PC-9 (cell line): ENCODE data around the gene ZNF605. TPM values are rescaled to one million over a fixed set of nuclear protein-coding genes. Genes with fewer than 3 reads are reported as not detected.

Experiments
- BruUV-seq: library from RNA; stranded (reverse); fragments of 400-500 nt; replicated peaks from 2 replicates; lab custom pipeline; 2021; lab: Mats Ljungman, UMichigan
- CTCF ChIA-PET: fragments of 300-600 bp; sonication (Branson Sonifier 250); formaldehyde crosslinking; loops from one replicate; lab custom pipeline; 2022; ENCODE audit warnings: antibody characterized with exemption; lab: Charles Lee
- POLR2A ChIA-PET: fragments of 300-600 bp; sonication (Branson Sonifier 250); formaldehyde crosslinking; loops from one replicate; lab custom pipeline; 2022; ENCODE audit warnings: antibody characterized with exemption; ENCODE audit not compliant: unreplicated experiment; lab: Charles Lee
- DNase-seq, 2 experiments: peaks; one replicate each; pipeline versions ENCODE4 v3.0.0 to v3.0.0-alpha.2; 2015 to 2022; ENCODE audit warnings: mixed read lengths in 1 of 2
- H2AFZ ChIP-seq: fragments of 200-600 bp; sonication (generic); 2 replicates; pipeline ENCODE4 v1.8.1; 2017; ENCODE audit warnings: antibody characterized with exemption
- H3F3A ChIP-seq: fragments of 200-600 bp; sonication (generic); 2 replicates; pipeline ENCODE4 v1.8.1; 2017; ENCODE audit warnings: antibody characterized with exemption, mild to moderate bottlenecking, low read depth; ENCODE audit not compliant: insufficient read depth
- H3K27ac ChIP-seq: fragments of 200-600 bp; sonication (generic); 2 replicates; pipeline ENCODE4 v1.6.1; 2016; ENCODE audit warnings: mixed run types
- H3K27me3 ChIP-seq: fragments of 200-600 bp; sonication (generic); 2 replicates; pipeline ENCODE4 v1.6.1; 2016; ENCODE audit warnings: low read depth, mixed run types; ENCODE audit not compliant: insufficient read depth
- H3K36me3 ChIP-seq: fragments of 200-600 bp; sonication (generic); 2 replicates; pipeline ENCODE4 v1.6.1; 2016; ENCODE audit warnings: low read depth, mixed run types
- H3K4me1 ChIP-seq: fragments of 200-600 bp; sonication (generic); replicated peaks from 2 replicates; pipeline ENCODE4 v1.6.1; 2016; ENCODE audit warnings: mixed run types; ENCODE audit not compliant: insufficient read depth
- H3K4me2 ChIP-seq: fragments of 200-600 bp; sonication (generic); 2 replicates; pipeline ENCODE4 v1.6.1; 2017; ENCODE audit warnings: mixed run types
- H3K4me3 ChIP-seq: fragments of 200-600 bp; sonication (generic); 2 replicates; pipeline ENCODE4 v1.6.1; 2016; ENCODE audit warnings: mixed run types
- H3K79me2 ChIP-seq: fragments of 200-600 bp; sonication (generic); 2 replicates; pipeline ENCODE4 v1.6.1; 2017; ENCODE audit warnings: low read depth, mixed run types
- H3K9me2 ChIP-seq: fragments of 200-600 bp; sonication (generic); 2 replicates; pipeline ENCODE4 v1.8.1; 2017; ENCODE audit warnings: mild to moderate bottlenecking; ENCODE audit not compliant: insufficient read depth
- H3K9me3 ChIP-seq: fragments of 200-600 bp; sonication (generic); 2 replicates; pipeline ENCODE4 v1.8.1; 2016; ENCODE audit warnings: low read depth; ENCODE audit not compliant: insufficient read depth
- H4K20me1 ChIP-seq: fragments of 200-600 bp; sonication (generic); 2 replicates; pipeline ENCODE4 v1.8.1; 2017; ENCODE audit not compliant: insufficient read depth
- EZH2 ChIP-seq: fragments of 200-600 bp; sonication (generic); IDR thresholded peaks from 2 replicates; pipeline ENCODE4 v1.8.0; 2017; ENCODE audit warnings: antibody characterized with exemption, low read depth
- intact Hi-C: fragments of 100-400 bp; cut with micrococcal nuclease; formaldehyde crosslinking; loops from one replicate; pipeline ENCODE4 v1.10.0; 2022; ENCODE audit not compliant: unreplicated experiment
- total RNA-seq: library from RNA; stranded (reverse); gene quantifications from 2 replicates; pipeline ENCODE4 v1.2.3, GENCODE V29; 2021
- TF ChIP-seq, protein P1 (sequence below): fragments of 200-600 bp; sonication (generic); conservative IDR thresholded peaks from 2 replicates; pipeline ENCODE4 v1.6.1; 2017; ENCODE audit warnings: mixed run types, antibody characterized with exemption, mild to moderate bottlenecking, moderate library complexity

Gene ZNF605
- total RNA-seq, 1 experiment from 2014 or later: 13.5 TPM

DNA sequence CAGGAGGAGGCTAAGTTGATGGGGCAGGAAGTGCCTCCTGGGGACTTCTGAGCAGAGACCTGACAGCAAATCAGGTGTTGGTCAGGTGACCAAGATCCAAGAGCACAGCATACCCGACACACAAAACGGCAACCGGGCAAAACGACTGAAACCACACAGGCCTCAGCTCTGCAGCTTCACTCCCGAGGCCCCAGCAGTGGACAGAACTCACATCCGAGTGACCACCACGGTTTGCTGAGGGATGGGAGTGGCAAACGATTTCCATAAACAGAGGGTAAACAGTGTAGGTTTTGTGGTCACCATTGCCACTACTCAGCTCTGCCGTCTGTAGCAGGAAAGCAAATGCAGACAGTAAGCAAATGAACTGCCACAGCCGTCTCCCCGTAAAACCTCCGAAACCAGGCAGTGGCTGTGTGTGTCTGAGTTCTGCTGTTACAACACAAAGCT is 83.1 kb downstream of the ZNF605 start:
- H3K27me3 ChIP-seq: no peaks in the 10 kb centered on the region
- H3K79me2 ChIP-seq: no peaks in the 10 kb centered on the region
- H3K9me3 ChIP-seq: no peaks in the 10 kb centered on the region
- H3K4me2 ChIP-seq: no peak overlapping the region
- no peaks in the 10 kb centered on the region; the same call in 1 of the 2 replicates for H3K36me3 ChIP-seq
- H3K27ac ChIP-seq: no peak overlapping the region
- ChIA-PET POLR2A (no interaction called here), CTCF (no interaction called here)
- no peak for DNase-seq
- no peaks in the 10 kb centered on the region for H3K9me2 ChIP-seq
- H3K4me1 ChIP-seq: no peaks in the 10 kb centered on the region
- no peak overlapping the region for H2AFZ ChIP-seq
- BruUV-seq: no TSS peak
- no peaks in the 10 kb centered on the region for H4K20me1 ChIP-seq
- intact Hi-C loops: no loop called here
- TF ChIP-seq EZH2: no peak
- TF ChIP-seq, protein P1, sequence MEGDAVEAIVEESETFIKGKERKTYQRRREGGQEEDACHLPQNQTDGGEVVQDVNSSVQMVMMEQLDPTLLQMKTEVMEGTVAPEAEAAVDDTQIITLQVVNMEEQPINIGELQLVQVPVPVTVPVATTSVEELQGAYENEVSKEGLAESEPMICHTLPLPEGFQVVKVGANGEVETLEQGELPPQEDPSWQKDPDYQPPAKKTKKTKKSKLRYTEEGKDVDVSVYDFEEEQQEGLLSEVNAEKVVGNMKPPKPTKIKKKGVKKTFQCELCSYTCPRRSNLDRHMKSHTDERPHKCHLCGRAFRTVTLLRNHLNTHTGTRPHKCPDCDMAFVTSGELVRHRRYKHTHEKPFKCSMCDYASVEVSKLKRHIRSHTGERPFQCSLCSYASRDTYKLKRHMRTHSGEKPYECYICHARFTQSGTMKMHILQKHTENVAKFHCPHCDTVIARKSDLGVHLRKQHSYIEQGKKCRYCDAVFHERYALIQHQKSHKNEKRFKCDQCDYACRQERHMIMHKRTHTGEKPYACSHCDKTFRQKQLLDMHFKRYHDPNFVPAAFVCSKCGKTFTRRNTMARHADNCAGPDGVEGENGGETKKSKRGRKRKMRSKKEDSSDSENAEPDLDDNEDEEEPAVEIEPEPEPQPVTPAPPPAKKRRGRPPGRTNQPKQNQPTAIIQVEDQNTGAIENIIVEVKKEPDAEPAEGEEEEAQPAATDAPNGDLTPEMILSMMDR: no peak
- no peak overlapping the region for H3K4me3 ChIP-seq
- no peaks in the 10 kb centered on the region for H3F3A ChIP-seq

DNA sequence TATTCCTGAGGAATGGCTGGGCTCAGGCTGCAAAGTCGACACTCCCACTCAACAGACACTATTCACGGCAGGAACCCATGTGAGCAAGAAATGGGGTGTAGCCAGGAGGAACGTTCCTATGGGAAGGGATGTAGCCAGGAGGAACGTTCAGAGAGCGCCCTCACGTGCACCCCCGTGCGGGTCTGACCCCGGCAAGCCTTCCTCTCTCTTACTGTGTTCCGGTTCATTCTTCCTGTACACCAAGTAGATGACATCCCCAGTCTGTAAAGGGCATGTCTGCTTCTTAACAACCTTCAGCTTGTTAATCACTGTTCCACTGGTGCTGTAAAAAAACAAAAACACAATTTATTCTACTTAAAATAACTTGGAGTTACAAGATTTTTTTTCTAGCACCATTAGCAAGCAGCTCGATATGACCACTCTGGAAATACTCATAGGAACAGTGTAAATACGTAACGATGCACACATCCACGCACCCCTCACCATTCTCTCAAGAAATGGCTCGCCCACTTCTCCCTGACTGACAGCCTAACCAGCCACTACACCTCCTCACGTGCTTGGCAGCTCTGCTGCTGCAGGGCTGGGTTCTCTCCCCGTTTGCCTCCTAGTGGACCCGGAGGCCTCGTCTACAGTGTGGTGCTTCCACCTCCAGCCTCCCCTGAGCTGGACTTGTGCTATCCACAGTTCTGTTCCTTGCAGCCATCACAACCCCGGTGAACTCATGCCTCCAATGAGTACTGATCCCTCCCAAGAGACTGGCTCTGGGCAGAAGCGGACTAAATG is 83.8 kb downstream of the ZNF605 start:
- TF ChIP-seq, protein P1: no peak
- no peak for TF ChIP-seq EZH2

GRCh38 chr12:132869551-132869950 is 86.6 kb downstream of the ZNF605 start:
- Histone ChIP-seq H3K36me3 (peaks cover 7% of the 10 kb centered on the region; the same call in 1 of the 2 replicates), H3K27me3 (no peaks in the 10 kb centered on the region), H2AFZ (no peak overlapping the region), H3K27ac (no peak overlapping the region), H3K4me1 (no peaks in the 10 kb centered on the region), H3F3A (peaks cover 18% of the 10 kb centered on the region), H4K20me1 (no peaks in the 10 kb centered on the region), H3K79me2 (no peaks in the 10 kb centered on the region), H3K9me2 (no peaks in the 10 kb centered on the region), H3K4me2 (no peak overlapping the region), H3K9me3 (peaks cover 9% of the 10 kb centered on the region; the same call in 1 of the 2 replicates), H3K4me3 (no peak overlapping the region)
- no peak for TF ChIP-seq EZH2
- TF ChIP-seq, protein P1: no peak
- DNase-seq: no peak
- POLR2A ChIA-PET: no interaction called here
- no TSS peak for BruUV-seq
- intact Hi-C loops: no loop called here
- CTCF ChIA-PET: interaction anchor here (0.7 kb wide), 1 partner anchor 231 kb away, joined by 13 read pairs; no protein-coding TSS in a partner anchor

More for the DNA sequence above, 83.8 kb downstream of the ZNF605 start:
- BruUV-seq: no TSS peak
- no peak overlapping the region for H3K4me3 ChIP-seq
- intact Hi-C loops: no loop called here
- no peaks in the 10 kb centered on the region for H3K9me3 ChIP-seq
- H3K4me2 ChIP-seq: no peak overlapping the region
- CTCF ChIA-PET: no interaction called here
- no peaks in the 10 kb centered on the region for H3K27me3 ChIP-seq
- H3K27ac ChIP-seq: no peak overlapping the region
- POLR2A ChIA-PET: no interaction called here
- H3K79me2 ChIP-seq: no peaks in the 10 kb centered on the region
- H3F3A ChIP-seq: peaks cover 2% of the 10 kb centered on the region; the same call in 1 of the 2 replicates
- H4K20me1 ChIP-seq: no peaks in the 10 kb centered on the region
- no peak overlapping the region for H2AFZ ChIP-seq
- H3K36me3 ChIP-seq: peaks cover 2% of the 10 kb centered on the region; the same call in 1 of the 2 replicates
- H3K9me2 ChIP-seq: no peaks in the 10 kb centered on the region
- no peaks in the 10 kb centered on the region for H3K4me1 ChIP-seq
- DNase-seq: no peak

Other genes with a start within 250 kb of the ZNF605 start
- 50.2 and 59.0 TPM in 2 replicates for gene PGAM5, start 245.5 kb downstream of the ZNF605 start, total RNA-seq
- 102 and 123 TPM in 2 replicates for gene ANKLE2, start 194.5 kb downstream of the ZNF605 start, total RNA-seq
- 69.3 and 72.7 TPM in 2 replicates for gene GOLGA3, start 127.4 kb downstream of the ZNF605 start, total RNA-seq
- gene CHFR, start 68.7 kb downstream of the ZNF605 start, total RNA-seq: 15.5 and 17.8 TPM in 2 replicates
- gene ZNF26, start 30.1 kb upstream of the ZNF605 start, total RNA-seq: 13.2 and 20.6 TPM in 2 replicates
- 16.2 and 18.0 TPM in 2 replicates for gene ZNF84, start 81.2 kb upstream of the ZNF605 start, total RNA-seq
- 10.2 and 11.1 TPM in 2 replicates for gene ZNF140, start 124.6 kb upstream of the ZNF605 start, total RNA-seq
- gene ZNF891, start 174.0 kb upstream of the ZNF605 start, total RNA-seq: 2.4 and 3.2 TPM in 2 replicates
- gene ZNF10, start 174.3 kb upstream of the ZNF605 start, total RNA-seq: 7.3 and 9.5 TPM in 2 replicates
- gene ZNF268, start 225.2 kb upstream of the ZNF605 start, total RNA-seq: 14.0 and 14.7 TPM in 2 replicates